ENCODE results near the gene ZBTB22. TPM values are rescaled to one million over a fixed set of nuclear protein-coding genes. Genes with fewer than 3 reads are reported as not detected.

ZBTB22 gene
- total RNA-seq, 2 donors from 2014 or later = 6.9 to 20.0 TPM

- Mint-ChIP-seq H3K27ac (peak overlapping the region; percentile 90), H3K9me3 (no peaks in the 10 kb centered on the region), H3K4me1 (peaks cover 49% of the 10 kb centered on the region), H3K27me3 (no peaks in the 10 kb centered on the region), H3K36me3 (ENCODE audit: low read depth) (peaks cover 70% of the 10 kb centered on the region), H3K4me3 (peak overlapping the region; percentile 96)
- no peak for ATAC-seq (replicated peaks)
Observed at GRCh38 chr6:33316603-33317418, 733 bp downstream of the ZBTB22 start.

GRCh38 chr6:33315793-33316602 is 1.5 kb downstream of the ZBTB22 start:
- peak overlapping the region; percentile 96 for H3K4me3 Mint-ChIP-seq
- H3K27ac Mint-ChIP-seq = peak overlapping the region; percentile 47
- H3K36me3 Mint-ChIP-seq (ENCODE audit: low read depth) = peaks cover 70% of the 10 kb centered on the region
- H3K27me3 Mint-ChIP-seq = no peaks in the 10 kb centered on the region
- peaks cover 46% of the 10 kb centered on the region for H3K4me1 Mint-ChIP-seq
- no peak for ATAC-seq (replicated peaks)
- H3K9me3 Mint-ChIP-seq = no peaks in the 10 kb centered on the region

- H3K4me1 Mint-ChIP-seq = peaks cover 40% of the 10 kb centered on the region
- H3K36me3 Mint-ChIP-seq (ENCODE audit: low read depth) = peaks cover 70% of the 10 kb centered on the region
- no peaks in the 10 kb centered on the region for H3K9me3 Mint-ChIP-seq
- H3K27me3 Mint-ChIP-seq = no peaks in the 10 kb centered on the region
- H3K4me3 Mint-ChIP-seq = peak overlapping the region; percentile 96
- peak overlapping the region; percentile 95 for H3K27ac Mint-ChIP-seq
- no peak for ATAC-seq (replicated peaks)
Observed at GRCh38 chr6:33314943-33315792, 2.4 kb downstream of the ZBTB22 start.

GRCh38 chr6:33314515-33314942 is 3.0 kb downstream of the ZBTB22 start:
- Mint-ChIP-seq H3K9me3 (no peaks in the 10 kb centered on the region), H3K27ac (peak overlapping the region; percentile 95), H3K27me3 (no peaks in the 10 kb centered on the region), H3K36me3 (ENCODE audit: low read depth) (peaks cover 70% of the 10 kb centered on the region), H3K4me1 (peaks cover 34% of the 10 kb centered on the region), H3K4me3 (peak overlapping the region; percentile 96)
- peak; percentile 41 for ATAC-seq (replicated peaks)

- Mint-ChIP-seq H3K27ac (peak within 1 kb of the TSS; percentile 95), H3K27me3 (no peaks in the 10 kb centered on the region), H3K36me3 (ENCODE audit: low read depth) (peaks cover 68% of the 10 kb centered on the region), H3K4me1 (peaks cover 28% of the 10 kb centered on the region), H3K9me3 (no peaks in the 10 kb centered on the region), H3K4me3 (peak within 1 kb of the TSS; percentile 96)
- ATAC-seq (replicated peaks) = peak; percentile 54
Observed at GRCh38 chr6:33313709-33314514, 3.6 kb downstream of the ZBTB22 start, which contains the start of gene TAPBP. Gene TAPBP (minus strand): TSS chr6:33314078. CDS start chr6:33314041, 37 bp downstream.

GRCh38 chr6:33313105-33313708 is 4.3 kb downstream of the ZBTB22 start:
- Mint-ChIP-seq H3K36me3 (ENCODE audit: low read depth) (peaks cover 68% of the 10 kb centered on the region), H3K4me1 (peaks cover 26% of the 10 kb centered on the region), H3K9me3 (no peaks in the 10 kb centered on the region), H3K27ac (peak overlapping the region; percentile 95), H3K27me3 (no peaks in the 10 kb centered on the region), H3K4me3 (peak overlapping the region; percentile 96)
- ATAC-seq (replicated peaks) = peak; percentile 28

- H3K4me3 Mint-ChIP-seq = peak overlapping the region; percentile 96
- ATAC-seq (replicated peaks) = peak; percentile 60
- H3K9me3 Mint-ChIP-seq = no peaks in the 10 kb centered on the region
- peaks cover 68% of the 10 kb centered on the region for H3K36me3 Mint-ChIP-seq (ENCODE audit: low read depth)
- H3K27me3 Mint-ChIP-seq = no peaks in the 10 kb centered on the region
- H3K4me1 Mint-ChIP-seq = peaks cover 26% of the 10 kb centered on the region
- peak overlapping the region; percentile 95 for H3K27ac Mint-ChIP-seq
Observed at GRCh38 chr6:33312361-33313104, 5.0 kb downstream of the ZBTB22 start.

- H3K4me3 Mint-ChIP-seq = no peak overlapping the region
- peak overlapping the region; percentile 79 for H3K27ac Mint-ChIP-seq
- H3K4me1 Mint-ChIP-seq = peaks cover 23% of the 10 kb centered on the region
- no peaks in the 10 kb centered on the region for H3K27me3 Mint-ChIP-seq
- peaks cover 97% of the 10 kb centered on the region for H3K36me3 Mint-ChIP-seq (ENCODE audit: low read depth)
- no peak for ATAC-seq (replicated peaks)
- H3K9me3 Mint-ChIP-seq = no peaks in the 10 kb centered on the region
Observed at GRCh38 chr6:33306356-33306755, 11.2 kb downstream of the ZBTB22 start.

GRCh38 chr6:33305052-33305451 is 12.5 kb downstream of the ZBTB22 start:
- no peak for ATAC-seq (replicated peaks)
- Mint-ChIP-seq H3K9me3 (no peaks in the 10 kb centered on the region), H3K4me1 (peaks cover 24% of the 10 kb centered on the region), H3K36me3 (ENCODE audit: low read depth) (peaks cover 97% of the 10 kb centered on the region), H3K4me3 (no peak overlapping the region), H3K27ac (peak overlapping the region; percentile 83), H3K27me3 (no peaks in the 10 kb centered on the region)

GRCh38 chr6:33304216-33304615 is 13.3 kb downstream of the ZBTB22 start:
- peak overlapping the region; percentile 13 for H3K27ac Mint-ChIP-seq
- ATAC-seq (replicated peaks) = no peak
- peaks cover 99% of the 10 kb centered on the region for H3K36me3 Mint-ChIP-seq (ENCODE audit: low read depth)
- H3K9me3 Mint-ChIP-seq = no peaks in the 10 kb centered on the region
- H3K27me3 Mint-ChIP-seq = no peaks in the 10 kb centered on the region
- H3K4me3 Mint-ChIP-seq = no peak overlapping the region
- peaks cover 32% of the 10 kb centered on the region for H3K4me1 Mint-ChIP-seq

GRCh38 chr6:33301877-33302276 is 15.7 kb downstream of the ZBTB22 start:
- Mint-ChIP-seq H3K9me3 (no peaks in the 10 kb centered on the region), H3K27ac (no peak overlapping the region), H3K4me1 (peaks cover 32% of the 10 kb centered on the region), H3K27me3 (no peaks in the 10 kb centered on the region), H3K4me3 (no peak overlapping the region), H3K36me3 (ENCODE audit: low read depth) (peaks cover 87% of the 10 kb centered on the region)
- ATAC-seq (replicated peaks) = no peak

GRCh38 chr6:33299237-33299944 is 18.2 kb downstream of the ZBTB22 start:
- peak overlapping the region; percentile 90 for H3K4me3 Mint-ChIP-seq
- ATAC-seq (replicated peaks) = peak; percentile 86
- H3K27ac Mint-ChIP-seq = peak overlapping the region; percentile 99
- H3K9me3 Mint-ChIP-seq = no peaks in the 10 kb centered on the region
- peaks cover 20% of the 10 kb centered on the region for H3K4me1 Mint-ChIP-seq
- peaks cover 76% of the 10 kb centered on the region for H3K36me3 Mint-ChIP-seq (ENCODE audit: low read depth)
- H3K27me3 Mint-ChIP-seq = no peaks in the 10 kb centered on the region

Measured in activated T-helper 17 cell treated with anti-CD3 and anti-CD28 coated beads, Interleukin-2, amount 50 U/mL, for 72 hours (primary cell).